Adrenal gland (tissue), 5 donors: ENCODE results near the gene DYNC1I2.

ENCODE experiments used
- CTCF ChIP-seq, 6 experiments: fragments of 450-650 bp in 4 of 6; fragments of 200-600 bp in 2 of 6; sonication (generic) in 1 of 6; IDR thresholded peaks; 1 replicate in 5 of 6; 2 replicates in 1 of 6; pipeline versions ENCODE4 v1.5.1 to v1.8.0; 2016 to 2021; ENCODE audit warnings: antibody characterized with exemption in 6 of 6, mild to moderate bottlenecking in 2 of 6, moderate library complexity in 1 of 6
- POLR2A ChIP-seq, 2 donors: fragments of 450-650 bp; IDR thresholded peaks; one replicate each; pipeline ENCODE4 v1.6.1; 2017; ENCODE audit warnings: antibody characterized with exemption in 2 of 2, mild to moderate bottlenecking in 2 of 2, moderate library complexity in 1 of 2
- donor health status: DM: no; HTN: no; CAD: no.

GRCh38 chr2:171771463-171771862, 84.2 kb downstream of the DYNC1I2 start:
- TF ChIP-seq CTCF (IDR thresholded peaks at IDR 0.05) = no peak
- no peak for TF ChIP-seq POLR2A (IDR thresholded peaks at IDR 0.05)
